GM21390 (cell line): ENCODE measurements around the gene PTPRR.

Source experiments
- ATAC-seq: cut with Tn5 transposase; IDR thresholded peaks from one replicate; pipeline ENCODE4 v1.9.1; 2021; ENCODE audit not compliant: unreplicated experiment

The PTPRR gene

GRCh38 chr12:70709022-70709421 lies 211.5 kb downstream of the PTPRR start:
- no peak for ATAC-seq

- ATAC-seq = no peak
These were observed 213.9 kb downstream of the PTPRR start for GRCh38 chr12:70706611-70707010.

GRCh38 chr12:70698345-70698744 lies 222.2 kb downstream of the PTPRR start:
- ATAC-seq = no peak

GRCh38 chr12:70695361-70696023 lies 225.0 kb downstream of the PTPRR start:
- ATAC-seq = no peak

- no peak for ATAC-seq
These were observed 227.8 kb downstream of the PTPRR start for GRCh38 chr12:70692681-70693288.

- ATAC-seq = no peak
These were observed 229.4 kb downstream of the PTPRR start for GRCh38 chr12:70691018-70691672.

- ATAC-seq = no peak
These were observed 233.6 kb downstream of the PTPRR start for GRCh38 chr12:70686907-70687306.

- no peak for ATAC-seq
These were observed 234.2 kb downstream of the PTPRR start for GRCh38 chr12:70686299-70686698.

- ATAC-seq = no peak
These were observed 236.6 kb downstream of the PTPRR start for GRCh38 chr12:70683976-70684375.

- no peak for ATAC-seq
These were observed 248.8 kb downstream of the PTPRR start for GRCh38 chr12:70671698-70672097.

- no peak for ATAC-seq
These were observed 249.6 kb downstream of the PTPRR start for GRCh38 chr12:70670948-70671347.

GRCh38 chr12:70667253-70667652 lies 253.3 kb downstream of the PTPRR start:
- no peak for ATAC-seq

- ATAC-seq = no peak
These were observed 254.2 kb downstream of the PTPRR start for GRCh38 chr12:70666364-70666763.

- no peak for ATAC-seq
These were observed 256.1 kb downstream of the PTPRR start for GRCh38 chr12:70664465-70664881.

GRCh38 chr12:70663838-70664237 lies 256.7 kb downstream of the PTPRR start:
- no peak for ATAC-seq

GRCh38 chr12:70661466-70662161 lies 258.9 kb downstream of the PTPRR start:
- no peak for ATAC-seq

- no peak for ATAC-seq
These were observed 259.8 kb downstream of the PTPRR start for GRCh38 chr12:70660620-70661219.

GRCh38 chr12:70660002-70660604 lies 260.4 kb downstream of the PTPRR start:
- ATAC-seq = no peak

GRCh38 chr12:70659077-70659606 lies 261.4 kb downstream of the PTPRR start:
- no peak for ATAC-seq

GRCh38 chr12:70657616-70658286 lies 262.8 kb downstream of the PTPRR start:
- no peak for ATAC-seq
